ENCODE data around the gene C6.

DNA sequence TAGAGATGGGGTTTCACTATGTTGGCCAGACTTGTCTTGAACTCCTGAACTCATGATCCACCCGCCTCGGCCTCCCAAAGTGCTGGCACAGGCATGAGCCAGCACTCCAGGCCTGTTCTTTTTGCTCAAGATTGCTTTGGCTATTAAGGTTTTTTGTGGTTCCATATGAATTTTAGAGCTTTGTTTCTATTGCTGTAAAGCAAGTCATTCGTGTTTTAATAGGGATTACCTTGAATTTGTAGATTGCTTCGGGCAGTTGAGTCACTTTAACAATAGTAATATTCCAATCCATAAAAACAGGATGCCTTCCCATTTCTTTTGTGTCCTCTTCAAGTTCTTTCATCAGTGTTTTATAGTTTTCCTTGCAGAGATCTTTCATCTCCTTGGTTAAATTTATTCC, 22.1 kb downstream of the C6 start:
- no peak for TF ChIP-seq CTCF (IDR thresholded peaks at IDR 0.05)
- no peak for TF ChIP-seq POLR2A (IDR thresholded peaks at IDR 0.05)
- no peak for TF ChIP-seq POLR2AphosphoS5 (IDR thresholded peaks at IDR 0.05)

Data from sigmoid colon (tissue), 4 donors.